GM12878 (cell line): Measurements from ENCODE around the gene MCM9. TPM values are rescaled to one million over a fixed set of nuclear protein-coding genes. Genes with fewer than 3 reads are reported as not detected.

Experiments used
- ATF2 ChIP-seq: IDR thresholded peaks from 2 replicates; pipeline ENCODE4 v1.6.1; 2012; ENCODE audit warnings: low read length, inconsistent platforms
- ATF7 ChIP-seq: fragments of 450-650 bp; IDR thresholded peaks from 2 replicates; pipeline ENCODE4 v1.6.1; 2016; ENCODE audit warnings: low read depth, mild to moderate bottlenecking
- BACH1 ChIP-seq: fragments of 450-650 bp; IDR thresholded peaks from 2 replicates; pipeline ENCODE4 v1.6.1; 2017; ENCODE audit warnings: mild to moderate bottlenecking, borderline replicate concordance
- CBFB ChIP-seq: IDR thresholded peaks from 2 replicates; pipeline ENCODE4 v1.6.1; 2016; ENCODE audit warnings: antibody characterized with exemption, low read depth
- CHD1 ChIP-seq: IDR thresholded peaks from 2 replicates; pipeline ENCODE4 v1.6.1; 2012; ENCODE audit warnings: low read depth, low read length, improper control_type of control experiment
- CREB1 ChIP-seq: IDR thresholded peaks from 2 replicates; pipeline ENCODE4 v1.6.1; 2012; ENCODE audit warnings: low read depth, mild to moderate bottlenecking, inconsistent platforms
- DPF2 ChIP-seq: fragments of 450-650 bp; IDR thresholded peaks from 2 replicates; pipeline ENCODE4 v1.6.1; 2017; ENCODE audit warnings: mild to moderate bottlenecking
- EGR1 ChIP-seq, 2 experiments: IDR thresholded peaks; 1 replicate in 1 of 2; 2 replicates in 1 of 2; pipeline ENCODE4 v1.6.1; 2011 to 2012; ENCODE audit warnings: low read depth in 2 of 2, low read length in 2 of 2, borderline replicate concordance in 1 of 2, mild to moderate bottlenecking in 1 of 2, moderate library complexity in 1 of 2
- IKZF1 ChIP-seq: fragments of 450-650 bp; conservative IDR thresholded peaks from 2 replicates; pipeline ENCODE4 v1.6.1; 2017; ENCODE audit warnings: antibody characterized with exemption, mild to moderate bottlenecking
- KAT2A ChIP-seq: conservative IDR thresholded peaks from 2 replicates; pipeline ENCODE4 v1.6.1; 2011; ENCODE audit warnings: low read depth, low read length; ENCODE audit not compliant: control insufficient read depth
- KDM1A ChIP-seq: fragments of 200-600 bp; sonication (generic); IDR thresholded peaks from 2 replicates; pipeline ENCODE4 v1.6.1; 2016; ENCODE audit warnings: borderline replicate concordance
- KLF5 ChIP-seq: fragments of 450-650 bp; IDR thresholded peaks from 2 replicates; pipeline ENCODE4 v1.6.1; 2014; ENCODE audit warnings: mild to moderate bottlenecking; ENCODE audit not compliant: partially characterized antibody
- MEF2B ChIP-seq: fragments of 450-650 bp; IDR thresholded peaks from 2 replicates; pipeline ENCODE4 v1.6.1; 2018; ENCODE audit warnings: mild to moderate bottlenecking, moderate library complexity; ENCODE audit not compliant: partially characterized antibody, poor library complexity, severe bottlenecking
- MTA3 ChIP-seq: IDR thresholded peaks from 2 replicates; pipeline ENCODE4 v1.6.1; 2012; ENCODE audit warnings: low read length, inconsistent platforms, borderline replicate concordance
- NFXL1 ChIP-seq: fragments of 450-650 bp; IDR thresholded peaks from 2 replicates; pipeline ENCODE4 v1.6.1; 2017; ENCODE audit warnings: antibody characterized with exemption, mild to moderate bottlenecking, borderline replicate concordance
- NKRF ChIP-seq: fragments of 450-650 bp; conservative IDR thresholded peaks from 2 replicates; pipeline ENCODE4 v1.6.1; 2017; ENCODE audit warnings: mild to moderate bottlenecking, moderate library complexity
- NR2C2 ChIP-seq: IDR thresholded peaks from 2 replicates; pipeline ENCODE4 v1.6.1; 2011; ENCODE audit warnings: borderline replicate concordance, low read depth; ENCODE audit not compliant: control insufficient read depth, insufficient read length
- POLR2A ChIP-seq: IDR thresholded peaks from 2 replicates; pipeline ENCODE4 v1.6.1; 2011; ENCODE audit warnings: low read depth, mild to moderate bottlenecking, low read length
- RBBP5 ChIP-seq: fragments of 200-600 bp; sonication (generic); conservative IDR thresholded peaks from 2 replicates; pipeline ENCODE4 v1.6.1; 2016
- SIN3A ChIP-seq: IDR thresholded peaks from 2 replicates; pipeline ENCODE4 v1.6.1; 2012; ENCODE audit warnings: low read depth, low read length, improper control_type of control experiment
- SIX5 ChIP-seq: IDR thresholded peaks from 2 replicates; pipeline ENCODE4 v1.6.1; 2011; ENCODE audit warnings: mild to moderate bottlenecking, low read depth, low read length, moderate library complexity; ENCODE audit not compliant: severe bottlenecking
- STAT3 ChIP-seq: IDR thresholded peaks from 2 replicates; pipeline ENCODE4 v1.6.1; 2011; ENCODE audit warnings: low read depth, low read length, improper control_type of control experiment
- ZBED1 ChIP-seq: IDR thresholded peaks from 2 replicates; pipeline ENCODE4 v1.6.1; 2016; ENCODE audit warnings: borderline replicate concordance
- ZBTB33 ChIP-seq: fragments of 450-650 bp; IDR thresholded peaks from 2 replicates; pipeline ENCODE4 v1.6.1; 2017; ENCODE audit warnings: mild to moderate bottlenecking
- ZNF24 ChIP-seq: fragments of 450-650 bp; IDR thresholded peaks from 2 replicates; pipeline ENCODE4 v1.6.1; 2017; ENCODE audit warnings: antibody characterized with exemption, mild to moderate bottlenecking
- polyA plus RNA-seq, 11 experiments: library from polyadenylated mRNA; depleted of rRNA in 4 of 11; unstranded in 6 of 11; stranded (reverse) in 5 of 11; fragments of >200 nt; fragmentation: Nextera tagmentation in 4 of 11; fragmentation: Illumina TruSeq in 1 of 11; extraction: Ambion mirVana in 4 of 11; extraction: Trizol in 1 of 11; gene quantifications; 1 replicate in 1 of 11; 2 replicates in 10 of 11; pipeline versions ENCODE4 v1.2.1 to v1.2.3, GENCODE V29; 2011 to 2016; ENCODE audit warnings: inconsistent platforms in 2 of 11, missing spikeins in 2 of 11, low read depth in 1 of 11
- total RNA-seq, 4 experiments: library from RNA; depleted of rRNA in 3 of 4; stranded (reverse); fragments of >200 nt in 3 of 4; fragmentation: Illumina TruSeq in 1 of 4; extraction: Trizol in 1 of 4; gene quantifications; 2 replicates each; pipeline versions ENCODE4 v1.2.1 to v1.2.3, GENCODE V29; 2013 to 2021
- TF ChIP-seq, protein P1 (sequence below): fragments of 450-650 bp; IDR thresholded peaks from 2 replicates; pipeline ENCODE4 v1.6.1; 2017; ENCODE audit warnings: low read depth, mild to moderate bottlenecking, moderate library complexity

Gene MCM9
- total and polyA plus RNA-seq, 10 of the 15 experiments (the other 5 are each of a cell fraction or from before 2014, with no cell fraction given) = 3.4 to 18.5 (median 9.7) TPM

DNA sequence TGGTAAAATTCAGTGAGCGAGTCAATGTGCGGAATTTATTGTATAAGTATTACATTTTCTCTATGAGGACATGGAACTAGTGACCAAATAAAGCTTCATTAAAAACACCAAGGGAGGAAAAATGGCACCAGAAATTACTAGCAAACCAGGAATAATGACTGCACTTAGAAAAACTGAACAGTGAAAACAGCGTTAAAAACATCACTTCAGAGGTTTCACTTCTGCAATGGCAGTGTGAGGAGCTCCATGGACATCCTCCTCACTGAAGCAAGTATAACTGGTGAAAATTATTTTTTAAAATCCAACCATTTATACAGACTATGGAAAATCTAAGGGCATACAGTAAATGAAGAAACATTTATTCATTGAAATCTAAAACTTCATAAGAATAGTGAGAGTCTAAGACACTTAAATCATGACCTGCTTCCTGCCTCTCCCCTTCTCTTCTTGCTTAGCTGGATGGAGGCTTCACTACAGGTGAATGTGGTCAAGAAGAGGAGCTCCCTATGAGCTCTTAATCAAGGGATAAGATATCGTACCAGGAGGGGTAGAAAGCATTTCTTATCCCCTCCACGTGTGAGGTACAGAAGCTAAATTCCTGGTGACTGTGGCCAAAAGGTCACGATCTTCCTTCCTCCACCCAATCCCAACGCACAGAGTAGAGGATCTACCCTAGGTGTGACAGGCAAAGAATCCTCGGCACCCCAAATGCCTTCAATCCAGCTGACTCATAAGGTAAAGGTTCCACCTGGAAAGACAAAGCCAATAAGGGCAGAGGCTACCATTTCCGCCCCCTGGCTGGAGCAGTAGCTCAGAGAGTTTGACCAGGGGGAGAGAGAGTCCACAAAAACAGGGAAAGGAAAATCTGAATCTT, 53.3 kb downstream of the MCM9 start (continued):
- TF ChIP-seq MEF2B (no peak), STAT3 (no peak), DPF2 (0 out of 2 replicates have a peak, but pooled peaks have one; percentile 35), ATF2 (no peak), BACH1 (no peak), ZNF24 (0 out of 2 replicates have a peak, but pooled peaks have one; percentile 40), CBFB (no peak), ZBTB33 (no peak), NFXL1 (no peak), EGR1 (IDR thresholded peaks at IDR 0.05; ENCODE audit: borderline replicate concordance in 1 of 2, low read depth in 2 of 2, low read length in 2 of 2) (no peak), KAT2A (no peak), ZBED1 (no peak), NR2C2 (no peak), RBBP5 (no peak), KLF5 (no peak), CHD1 (no peak), KDM1A (no peak), MTA3 (no peak), ATF7 (peak; percentile 58), SIN3A (no peak), CREB1 (no peak), IKZF1 (peak; percentile 64; the same call in 1 of the 2 replicates), POLR2A (no peak), SIX5 (no peak), NKRF (no peak)
- TF ChIP-seq, protein P1, sequence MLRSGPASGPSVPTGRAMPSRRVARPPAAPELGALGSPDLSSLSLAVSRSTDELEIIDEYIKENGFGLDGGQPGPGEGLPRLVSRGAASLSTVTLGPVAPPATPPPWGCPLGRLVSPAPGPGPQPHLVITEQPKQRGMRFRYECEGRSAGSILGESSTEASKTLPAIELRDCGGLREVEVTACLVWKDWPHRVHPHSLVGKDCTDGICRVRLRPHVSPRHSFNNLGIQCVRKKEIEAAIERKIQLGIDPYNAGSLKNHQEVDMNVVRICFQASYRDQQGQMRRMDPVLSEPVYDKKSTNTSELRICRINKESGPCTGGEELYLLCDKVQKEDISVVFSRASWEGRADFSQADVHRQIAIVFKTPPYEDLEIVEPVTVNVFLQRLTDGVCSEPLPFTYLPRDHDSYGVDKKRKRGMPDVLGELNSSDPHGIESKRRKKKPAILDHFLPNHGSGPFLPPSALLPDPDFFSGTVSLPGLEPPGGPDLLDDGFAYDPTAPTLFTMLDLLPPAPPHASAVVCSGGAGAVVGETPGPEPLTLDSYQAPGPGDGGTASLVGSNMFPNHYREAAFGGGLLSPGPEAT = peak; percentile 22; the same call in 1 of the 2 replicates
